ENCODE measurements around the gene SNN. TPM values are rescaled to one million over a fixed set of nuclear protein-coding genes. Genes with fewer than 3 reads are reported as not detected.
A peak's percentile ranks its signal among the peaks of the same experiment; 100 is the strongest.

The SNN gene
- 29.2 TPM for total RNA-seq
- polyA plus RNA-seq: 21.6 TPM
- long read RNA-seq, donor 1, partial matches to known transcripts: 0 of 2 reads
- long read RNA-seq, donor 1, other reads (novel, unspliced or antisense): 0 of 2 reads
- long read RNA-seq, donor 2: 0 reads
- long read RNA-seq, donor 3, transcript SNN-201 (2 exons, 3,312 nt): major isoform, 24 of 36 reads
- long read RNA-seq, donor 3, partial matches to known transcripts: 12 of 36 reads
- long read RNA-seq, donor 3, other reads (novel, unspliced or antisense): 0 of 36 reads
- long read RNA-seq, donor 4, transcript SNN-201 (2 exons, 3,312 nt): major isoform, 9 of 9 reads
- long read RNA-seq, donor 4, partial matches to known transcripts: 0 of 9 reads
- long read RNA-seq, donor 4, other reads (novel, unspliced or antisense): 0 of 9 reads
- long read RNA-seq, donor 5, transcript SNN-201 (2 exons, 3,312 nt): major isoform, 29 of 63 reads
- long read RNA-seq, donor 5, partial matches to known transcripts: 34 of 63 reads
- long read RNA-seq, donor 5, other reads (novel, unspliced or antisense): 0 of 63 reads
- long read RNA-seq, donor 6, transcript SNN-201 (2 exons, 3,312 nt): major isoform, 13 of 13 reads
- long read RNA-seq, donor 6, partial matches to known transcripts: 0 of 13 reads
- long read RNA-seq, donor 6, other reads (novel, unspliced or antisense): 0 of 13 reads
- long read RNA-seq, donor 7, transcript SNN-201 (2 exons, 3,312 nt): major isoform, 21 of 21 reads
- long read RNA-seq, donor 7, partial matches to known transcripts: 0 of 21 reads
- long read RNA-seq, donor 7, other reads (novel, unspliced or antisense): 0 of 21 reads
- long read RNA-seq, donor 8, transcript SNN-201 (2 exons, 3,312 nt): major isoform, 7 of 37 reads
- long read RNA-seq, donor 8, partial matches to known transcripts: 30 of 37 reads
- long read RNA-seq, donor 8, other reads (novel, unspliced or antisense): 0 of 37 reads
- long read RNA-seq, donor 9, transcript SNN-201 (2 exons, 3,312 nt): major isoform, 8 of 8 reads
- long read RNA-seq, donor 9, partial matches to known transcripts: 0 of 8 reads
- long read RNA-seq, donor 9, other reads (novel, unspliced or antisense): 0 of 8 reads
- long read RNA-seq, donor 10, transcript SNN-201 (2 exons, 3,312 nt): major isoform, 9 of 9 reads
- long read RNA-seq, donor 10, partial matches to known transcripts: 0 of 9 reads
- long read RNA-seq, donor 10, other reads (novel, unspliced or antisense): 0 of 9 reads

- H3K36me3 ChIP-seq (ENCODE audit: control insufficient read depth in 2 of 2, insufficient read depth in 2 of 2, low read length in 1 of 2): peaks cover 0 to 3% of the 10 kb centered on the region in 2 donors
- 10% methylated on average over 92 of the region's 93 CpGs for WGBS
- H3K4me1 ChIP-seq (ENCODE audit: control insufficient read depth in 2 of 2, insufficient read depth in 2 of 2, low read length in 2 of 2): peaks cover 71 to 88% of the 10 kb centered on the region in 2 donors
- H3K27me3 ChIP-seq (ENCODE audit: control insufficient read depth in 2 of 2, insufficient read depth in 1 of 2, low read length in 1 of 2): no peaks in the 10 kb centered on the region
- peak; percentile 46 to 95 (median 85) for DNase-seq (ENCODE audit: low read depth in 6 of 9, low spot score in 9 of 9)
- peak within 1 kb of the TSS; percentile 65 to 73 for H3K27ac ChIP-seq (ENCODE audit: low read depth in 1 of 2, low read length in 1 of 2)
- peak within 1 kb of the TSS; percentile 63 to 89 for H3K4me3 ChIP-seq (ENCODE audit: low read length in 2 of 2)
- H3K9me3 ChIP-seq (ENCODE audit: control insufficient read depth in 2 of 2, insufficient read depth in 1 of 2, low read length in 1 of 2): peaks cover 0 to 7% of the 10 kb centered on the region in 2 donors
Measured at GRCh38 chr16:11667824-11668622, at the start of gene SNN. Gene SNN, plus strand, starts transcription at chr16:11668455. Its CDS starts 7,605 bp downstream, at chr16:11676060.

GRCh38 chr16:11619327-11619851 is 48.9 kb upstream of the SNN start:
- WGBS: 29% methylated on average over 2 of the region's 2 CpGs
- no peak overlapping the region for H3K4me3 ChIP-seq (ENCODE audit: low read length in 2 of 2)
- H3K9me3 ChIP-seq (ENCODE audit: control insufficient read depth in 2 of 2, insufficient read depth in 1 of 2, low read length in 1 of 2): peaks cover 0 to 12% of the 10 kb centered on the region in 2 donors
- no peaks in the 10 kb centered on the region for H3K36me3 ChIP-seq (ENCODE audit: control insufficient read depth in 2 of 2, insufficient read depth in 2 of 2, low read length in 1 of 2)
- peaks cover 20 to 36% of the 10 kb centered on the region in 2 donors for H3K4me1 ChIP-seq (ENCODE audit: control insufficient read depth in 2 of 2, insufficient read depth in 2 of 2, low read length in 2 of 2)
- peak overlapping the region in 1 of 2 donors; percentile 70 for H3K27ac ChIP-seq (ENCODE audit: low read depth in 1 of 2, low read length in 1 of 2)
- H3K27me3 ChIP-seq (ENCODE audit: control insufficient read depth in 2 of 2, insufficient read depth in 1 of 2, low read length in 1 of 2): no peaks in the 10 kb centered on the region
- peak in 2 of 9 donors; percentile 47 to 62 for DNase-seq (ENCODE audit: low read depth in 6 of 9, low spot score in 9 of 9)

GRCh38 chr16:11620243-11621003 is 47.8 kb upstream of the SNN start:
- H3K27ac ChIP-seq (ENCODE audit: low read depth in 1 of 2, low read length in 1 of 2): no peak overlapping the region
- no peak for DNase-seq (ENCODE audit: low read depth in 6 of 9, low spot score in 9 of 9)
- 96% methylated on average over 8 of the region's 8 CpGs for WGBS
- H3K4me1 ChIP-seq (ENCODE audit: control insufficient read depth in 2 of 2, insufficient read depth in 2 of 2, low read length in 2 of 2): peaks cover 24 to 41% of the 10 kb centered on the region in 2 donors
- peaks cover 0 to 12% of the 10 kb centered on the region in 2 donors for H3K9me3 ChIP-seq (ENCODE audit: control insufficient read depth in 2 of 2, insufficient read depth in 1 of 2, low read length in 1 of 2)
- H3K4me3 ChIP-seq (ENCODE audit: low read length in 2 of 2): no peak overlapping the region
- H3K27me3 ChIP-seq (ENCODE audit: control insufficient read depth in 2 of 2, insufficient read depth in 1 of 2, low read length in 1 of 2): no peaks in the 10 kb centered on the region
- H3K36me3 ChIP-seq (ENCODE audit: control insufficient read depth in 2 of 2, insufficient read depth in 2 of 2, low read length in 1 of 2): no peaks in the 10 kb centered on the region

GRCh38 chr16:11621539-11621919 is 46.7 kb upstream of the SNN start:
- WGBS: 16% methylated on average over 6 of the region's 6 CpGs
- peak overlapping the region; percentile 52 to 87 for H3K27ac ChIP-seq (ENCODE audit: low read depth in 1 of 2, low read length in 1 of 2)

GRCh38 chr16:11621920-11622651 is 46.2 kb upstream of the SNN start:
- Histone ChIP-seq H3K27ac (ENCODE audit: low read depth in 1 of 2, low read length in 1 of 2) (peak overlapping the region; percentile 76 to 87), H3K27me3 (ENCODE audit: control insufficient read depth in 2 of 2, insufficient read depth in 1 of 2, low read length in 1 of 2) (no peaks in the 10 kb centered on the region), H3K36me3 (ENCODE audit: control insufficient read depth in 2 of 2, insufficient read depth in 2 of 2, low read length in 1 of 2) (no peaks in the 10 kb centered on the region), H3K4me1 (ENCODE audit: control insufficient read depth in 2 of 2, insufficient read depth in 2 of 2, low read length in 2 of 2) (peaks cover 24 to 41% of the 10 kb centered on the region in 2 donors), H3K4me3 (ENCODE audit: low read length in 2 of 2) (peak overlapping the region in 1 of 2 donors; percentile 35), H3K9me3 (ENCODE audit: control insufficient read depth in 2 of 2, insufficient read depth in 1 of 2, low read length in 1 of 2) (peaks cover 0 to 12% of the 10 kb centered on the region in 2 donors)
- WGBS: 12% methylated on average over 19 of the region's 19 CpGs
- DNase-seq (ENCODE audit: low read depth in 6 of 9, low spot score in 9 of 9): peak in 2 of 9 donors; percentile 39 to 73

More at GRCh38 chr16:11621539-11621919, 46.7 kb upstream of the SNN start:
- Histone ChIP-seq H3K36me3 (ENCODE audit: control insufficient read depth in 2 of 2, insufficient read depth in 2 of 2, low read length in 1 of 2) (no peaks in the 10 kb centered on the region), H3K9me3 (ENCODE audit: control insufficient read depth in 2 of 2, insufficient read depth in 1 of 2, low read length in 1 of 2) (peaks cover 0 to 12% of the 10 kb centered on the region in 2 donors), H3K27me3 (ENCODE audit: control insufficient read depth in 2 of 2, insufficient read depth in 1 of 2, low read length in 1 of 2) (no peaks in the 10 kb centered on the region), H3K4me3 (ENCODE audit: low read length in 2 of 2) (peak overlapping the region in 1 of 2 donors; percentile 35), H3K4me1 (ENCODE audit: control insufficient read depth in 2 of 2, insufficient read depth in 2 of 2, low read length in 2 of 2) (peaks cover 24 to 41% of the 10 kb centered on the region in 2 donors)
- DNase-seq (ENCODE audit: low read depth in 6 of 9, low spot score in 9 of 9): no peak

GRCh38 chr16:11624205-11624604 is 44.0 kb upstream of the SNN start:
- WGBS: 98% methylated on average over 4 of the region's 4 CpGs
- no peak for DNase-seq (ENCODE audit: low read depth in 6 of 9, low spot score in 9 of 9)
- Histone ChIP-seq H3K27me3 (ENCODE audit: control insufficient read depth in 2 of 2, insufficient read depth in 1 of 2, low read length in 1 of 2) (no peaks in the 10 kb centered on the region), H3K36me3 (ENCODE audit: control insufficient read depth in 2 of 2, insufficient read depth in 2 of 2, low read length in 1 of 2) (no peaks in the 10 kb centered on the region), H3K4me3 (ENCODE audit: low read length in 2 of 2) (no peak overlapping the region), H3K27ac (ENCODE audit: low read depth in 1 of 2, low read length in 1 of 2) (no peak overlapping the region), H3K9me3 (ENCODE audit: control insufficient read depth in 2 of 2, insufficient read depth in 1 of 2, low read length in 1 of 2) (peaks cover 0 to 12% of the 10 kb centered on the region in 2 donors), H3K4me1 (ENCODE audit: control insufficient read depth in 2 of 2, insufficient read depth in 2 of 2, low read length in 2 of 2) (peaks cover 31 to 50% of the 10 kb centered on the region in 2 donors)
